Frontal cortex (tissue), 4 donors: ENCODE data around the gene ADAP1. TPM values are rescaled to one million over a fixed set of nuclear protein-coding genes. Genes with fewer than 3 reads are reported as not detected.
A peak's percentile ranks its signal among the peaks of the same experiment; 100 is the strongest.

Source experiments
- DNase-seq, 2 donors: peaks; one replicate each; pipeline ENCODE4 v3.0.0; 2012; ENCODE audit warnings: low spot score in 2 of 2
- FAIRE-seq: peaks from 2 replicates; lab custom pipeline; 2012; peaks lifted over from hg19 to GRCh38; lab: Jason Lieb, UNC
- total RNA-seq: library from RNA; depleted of rRNA; stranded (reverse); fragments of >200 nt; gene quantifications from one replicate; pipeline ENCODE4 v1.2.3, GENCODE V29; 2014
- donor health status: control.
- donor health status: control.
- donor health status: control.

ADAP1 gene
- total RNA-seq, 1 donor from 2014 or later, result 33.8 TPM

DNA sequence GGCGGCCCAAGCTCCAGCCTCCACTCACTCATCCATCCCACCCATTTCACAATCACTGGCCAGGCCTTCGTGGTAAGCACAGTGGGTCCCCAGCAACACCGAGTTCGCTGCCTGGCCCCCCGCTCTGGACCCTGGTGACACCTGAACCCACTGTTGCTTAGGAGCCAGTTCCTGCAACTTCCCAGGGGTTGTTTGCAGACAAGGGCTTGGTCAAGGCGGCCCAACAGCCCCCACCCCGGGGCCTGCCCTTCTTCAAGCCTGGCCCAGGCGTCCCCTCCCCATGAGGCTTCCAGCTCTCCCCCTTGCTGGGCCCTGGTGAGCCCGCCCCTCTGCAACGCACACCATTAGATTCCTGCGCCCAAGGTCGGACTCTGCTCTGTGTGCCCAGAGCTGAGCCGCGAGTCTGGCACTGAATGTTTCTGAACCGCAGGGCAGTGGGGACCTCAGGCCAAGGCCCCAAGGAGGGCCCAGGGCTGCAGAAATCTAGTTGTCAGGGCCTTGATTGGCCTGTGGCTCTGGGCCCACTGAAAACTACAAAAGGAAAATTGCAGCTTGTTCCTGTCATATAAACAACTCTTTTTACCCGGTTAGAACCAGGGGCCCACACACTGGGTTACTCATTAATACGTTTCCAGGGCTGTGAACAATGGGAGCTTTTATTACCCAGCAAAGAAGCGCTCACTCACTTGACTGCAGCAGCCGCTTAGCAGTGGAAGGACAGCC is 23.0 kb upstream of the ADAP1 start:
- DNase-seq (peak; percentile 67 to 80), FAIRE-seq (no peak)

DNA sequence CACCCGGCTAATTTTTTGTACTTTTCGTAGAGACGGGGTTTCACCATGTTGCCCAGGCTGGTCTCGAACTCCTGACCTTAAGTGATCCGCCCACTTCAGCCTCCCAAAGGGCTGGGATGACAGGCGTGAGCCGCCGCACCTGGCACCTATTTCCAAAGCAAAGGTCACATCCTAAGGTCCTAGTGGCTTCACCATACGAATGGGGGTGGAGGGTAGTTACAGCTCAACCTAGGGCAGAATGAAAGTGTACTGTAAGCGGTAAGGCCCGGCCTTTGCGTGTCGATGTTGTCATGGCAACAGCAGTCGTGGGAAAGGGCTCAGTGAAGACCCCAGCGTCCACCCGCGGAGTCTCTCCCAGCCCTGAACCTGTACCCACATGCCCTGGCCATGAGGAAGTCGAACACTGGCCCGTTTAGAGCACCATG is 22.4 kb upstream of the ADAP1 start:
- no peak for DNase-seq
- no peak for FAIRE-seq

DNA sequence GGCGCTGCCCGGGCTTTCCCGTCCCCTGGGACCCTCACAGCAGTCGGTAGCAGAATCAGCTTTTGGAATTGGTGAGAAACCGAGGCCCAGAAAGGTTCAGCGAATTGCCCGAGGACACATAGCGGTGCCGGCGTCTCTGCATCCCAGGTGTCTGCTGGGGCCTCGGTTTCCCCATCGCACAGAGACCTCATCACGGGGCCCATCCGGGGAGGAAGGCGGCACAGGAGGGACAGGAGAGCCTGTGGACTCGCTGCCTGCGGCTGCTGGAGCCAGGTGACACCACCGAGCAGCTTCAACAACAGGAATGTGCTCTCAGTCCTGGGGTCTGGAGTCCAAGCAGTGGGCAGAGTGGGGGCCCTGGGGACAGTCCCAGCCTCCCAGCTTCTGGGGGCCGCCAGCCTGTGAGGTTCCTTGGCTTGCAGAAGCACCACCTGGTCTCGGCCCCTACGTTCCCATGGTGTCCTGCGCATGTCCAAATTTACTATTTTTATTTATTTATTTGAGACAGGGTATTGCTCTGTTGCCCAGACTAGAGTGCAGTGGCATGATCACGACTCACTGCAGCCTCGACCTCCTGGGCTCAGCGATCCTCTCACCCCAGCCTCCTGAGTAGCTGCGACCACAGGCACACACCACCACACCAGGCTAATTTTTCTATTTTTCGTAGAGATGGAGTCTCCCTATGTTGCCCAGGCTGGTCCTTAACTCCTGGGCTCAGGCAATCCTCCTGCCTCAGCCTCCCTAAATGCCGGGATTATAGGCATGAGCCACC is 21.4 kb upstream of the ADAP1 start:
- DNase-seq, result no peak
- no peak for FAIRE-seq

DNA sequence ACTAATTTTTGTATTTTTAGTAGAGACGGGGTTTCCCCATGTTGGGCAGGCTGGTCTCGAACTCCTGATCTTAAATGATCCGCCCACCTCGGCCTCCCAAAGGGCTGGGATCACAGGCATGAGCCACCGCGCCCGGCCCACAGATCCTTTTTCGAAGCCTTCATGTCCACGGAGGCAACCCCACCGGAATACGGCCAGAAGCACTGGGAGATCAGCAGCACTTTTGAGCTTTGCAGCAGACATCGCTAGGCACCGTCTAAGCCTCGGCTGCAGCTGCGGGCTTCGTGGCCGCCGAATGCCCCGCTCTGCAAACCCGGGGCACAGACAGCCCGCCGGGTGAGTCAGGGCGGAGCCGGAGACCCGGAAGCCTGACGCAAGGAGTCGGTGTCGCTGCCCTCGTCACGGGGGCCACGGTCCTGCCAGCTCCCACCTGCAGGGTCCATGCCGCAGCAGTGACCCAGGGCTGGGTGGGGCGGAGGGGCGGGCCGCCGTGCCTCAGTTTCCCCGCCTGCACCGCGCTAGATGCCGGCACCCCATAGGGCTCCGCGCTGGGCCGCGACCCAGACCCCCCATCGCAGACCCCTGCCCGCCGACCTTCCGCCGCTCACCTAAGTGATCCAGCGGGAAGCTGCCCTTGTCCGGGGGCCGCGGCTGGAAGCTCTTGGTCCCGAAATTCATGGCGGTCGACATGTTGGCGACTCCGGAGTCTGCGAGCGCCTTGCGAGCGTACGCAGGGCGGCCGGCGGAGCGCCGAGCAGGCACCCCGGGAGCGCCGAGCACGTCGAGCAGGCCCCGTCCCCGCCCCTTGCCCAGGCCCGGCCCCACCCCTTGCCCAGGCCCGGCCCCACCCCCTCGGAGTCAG is 20.6 kb upstream of the ADAP1 start, which contains the start of gene COX19:
TSS of gene COX19 (minus strand) at position 730 of the 862 bp plus-strand sequence. CDS start at position 690, 40 bp downstream.
- FAIRE-seq, result no peak

DNA sequence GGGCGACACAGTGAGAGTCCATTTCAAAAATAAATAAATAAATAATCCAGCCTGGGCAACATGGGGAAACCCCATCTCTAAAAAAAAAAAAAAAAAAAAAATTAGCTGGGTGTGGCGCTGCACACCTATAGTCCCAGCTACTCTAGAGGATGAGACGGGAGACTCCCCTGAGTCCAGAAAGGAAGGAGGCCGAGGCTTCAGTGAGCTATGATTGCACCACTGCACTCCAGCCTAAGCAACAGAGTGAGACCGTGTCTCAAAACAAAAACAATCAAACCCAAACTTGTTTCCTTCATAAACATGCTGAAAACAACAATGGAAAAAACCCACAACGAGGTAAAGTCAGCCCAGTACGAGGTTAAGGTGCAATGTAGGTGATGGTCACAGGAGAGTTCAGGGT is 19.7 kb upstream of the ADAP1 start:
- DNase-seq (no peak), FAIRE-seq (no peak)

More for the DNA sequence above, 20.6 kb upstream of the ADAP1 start, which contains the start of gene COX19:
- DNase-seq, result peak; percentile 94

DNA sequence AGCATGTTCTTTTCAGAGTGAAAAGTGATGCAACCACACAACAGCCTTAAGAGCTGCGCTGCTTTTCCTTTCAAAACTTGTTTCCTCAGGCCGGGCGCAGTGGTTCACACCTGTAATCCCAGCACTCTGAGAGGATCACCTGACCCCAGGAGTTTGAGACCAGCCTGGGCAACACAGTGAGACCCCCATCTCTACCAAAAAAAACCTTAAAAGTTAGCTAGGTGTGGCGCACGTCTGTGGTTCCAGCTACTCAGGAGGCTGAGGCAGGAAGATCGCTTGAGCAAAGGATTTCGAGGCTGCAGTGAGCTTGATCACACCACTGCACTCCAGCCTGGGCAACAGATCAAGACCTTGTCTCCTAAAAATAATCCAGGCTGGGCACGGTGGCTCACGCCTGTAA is 18.8 kb upstream of the ADAP1 start:
- DNase-seq, result no peak
- FAIRE-seq, result no peak

DNA sequence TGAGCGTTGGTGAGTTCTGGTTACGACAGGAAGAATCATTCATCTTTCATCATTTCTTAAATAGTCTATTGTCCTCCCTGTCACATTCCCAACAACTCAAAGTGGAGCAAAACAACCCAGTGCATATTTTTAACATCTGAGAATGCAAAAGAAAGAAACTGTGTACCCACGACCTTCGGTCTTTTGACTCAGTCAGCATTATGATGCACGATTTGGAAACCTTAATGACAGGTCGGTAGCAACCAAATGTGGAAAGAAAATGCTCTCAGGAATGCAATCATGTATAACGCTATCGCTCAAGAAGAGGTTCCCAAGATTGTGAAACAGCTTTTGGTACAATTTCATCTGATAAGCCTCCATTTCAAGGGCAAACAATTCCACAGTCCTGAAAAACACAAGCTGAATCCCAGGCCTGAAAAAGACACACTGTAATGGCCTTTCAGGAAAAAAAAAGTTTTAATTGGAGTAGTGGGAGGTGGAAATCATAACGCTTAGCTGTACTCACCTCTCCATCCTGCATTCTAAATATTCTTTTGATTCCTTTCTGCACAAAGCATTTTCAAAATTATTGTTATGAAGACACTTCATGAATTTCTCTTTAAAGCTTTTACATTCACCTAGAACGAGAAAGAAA is 18.3 kb upstream of the ADAP1 start:
- FAIRE-seq, result no peak

DNA sequence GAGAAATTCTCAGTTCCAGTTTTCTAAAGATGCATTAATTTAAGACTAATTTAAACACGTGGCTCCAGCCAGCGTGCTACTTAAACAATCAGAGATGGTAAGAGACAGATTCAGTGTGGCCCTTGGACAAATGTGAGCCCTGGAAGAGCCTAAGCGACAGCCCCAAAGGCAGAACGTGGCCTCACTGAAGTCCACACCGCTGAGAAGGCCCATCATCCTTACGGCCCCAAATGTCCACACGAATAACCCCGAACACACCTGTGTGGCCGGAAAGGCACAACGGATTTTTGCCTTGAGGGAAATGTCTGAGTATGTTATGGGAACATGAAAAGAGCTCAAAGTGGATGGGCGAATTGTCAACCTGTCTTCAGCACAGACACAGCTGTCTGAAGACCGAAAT is 17.6 kb upstream of the ADAP1 start:
- FAIRE-seq, result no peak
- DNase-seq, result no peak

More for the DNA sequence above, 18.3 kb upstream of the ADAP1 start:
- no peak for DNase-seq

DNA sequence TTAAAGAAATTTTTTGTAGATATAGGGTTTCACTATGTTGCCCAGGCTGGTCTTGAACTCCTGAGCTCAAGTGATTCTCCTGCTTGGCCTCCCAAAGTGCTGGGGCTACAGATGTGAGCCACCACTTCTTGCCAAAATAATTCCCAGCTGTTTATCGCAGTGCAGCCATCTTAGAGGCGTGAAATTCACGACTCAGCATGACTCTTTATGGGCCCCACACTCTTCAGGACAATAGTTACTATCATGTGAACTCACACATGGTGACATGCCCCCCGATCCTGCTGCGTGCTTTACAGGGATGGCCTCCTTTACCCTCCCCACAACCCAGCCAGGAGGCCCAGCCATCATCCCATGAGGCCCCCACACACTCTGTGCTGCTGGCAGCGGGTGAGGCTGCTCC is 16.3 kb upstream of the ADAP1 start:
- no peak for DNase-seq
- no peak for FAIRE-seq

DNA sequence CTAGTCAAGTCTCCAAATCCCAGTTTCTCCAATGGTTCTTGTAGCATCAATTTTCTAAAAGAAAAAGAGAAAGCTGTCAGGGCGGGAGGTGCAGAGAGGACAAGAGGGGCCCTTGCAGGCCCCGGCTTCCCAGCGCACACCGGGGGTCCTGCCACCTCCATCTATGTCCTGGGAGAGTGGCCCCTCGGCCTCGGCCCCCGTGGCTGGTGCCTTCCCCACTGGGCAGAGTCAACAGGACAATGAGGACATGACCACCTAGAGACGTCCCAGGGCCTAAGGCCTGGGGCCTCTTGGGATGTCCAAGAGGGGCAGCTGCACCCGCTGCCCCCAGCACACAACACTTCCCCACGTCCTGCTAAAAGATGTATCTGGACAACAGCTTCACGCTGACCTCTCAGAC is 14.9 kb upstream of the ADAP1 start:
- no peak for DNase-seq
- FAIRE-seq, result no peak

DNA sequence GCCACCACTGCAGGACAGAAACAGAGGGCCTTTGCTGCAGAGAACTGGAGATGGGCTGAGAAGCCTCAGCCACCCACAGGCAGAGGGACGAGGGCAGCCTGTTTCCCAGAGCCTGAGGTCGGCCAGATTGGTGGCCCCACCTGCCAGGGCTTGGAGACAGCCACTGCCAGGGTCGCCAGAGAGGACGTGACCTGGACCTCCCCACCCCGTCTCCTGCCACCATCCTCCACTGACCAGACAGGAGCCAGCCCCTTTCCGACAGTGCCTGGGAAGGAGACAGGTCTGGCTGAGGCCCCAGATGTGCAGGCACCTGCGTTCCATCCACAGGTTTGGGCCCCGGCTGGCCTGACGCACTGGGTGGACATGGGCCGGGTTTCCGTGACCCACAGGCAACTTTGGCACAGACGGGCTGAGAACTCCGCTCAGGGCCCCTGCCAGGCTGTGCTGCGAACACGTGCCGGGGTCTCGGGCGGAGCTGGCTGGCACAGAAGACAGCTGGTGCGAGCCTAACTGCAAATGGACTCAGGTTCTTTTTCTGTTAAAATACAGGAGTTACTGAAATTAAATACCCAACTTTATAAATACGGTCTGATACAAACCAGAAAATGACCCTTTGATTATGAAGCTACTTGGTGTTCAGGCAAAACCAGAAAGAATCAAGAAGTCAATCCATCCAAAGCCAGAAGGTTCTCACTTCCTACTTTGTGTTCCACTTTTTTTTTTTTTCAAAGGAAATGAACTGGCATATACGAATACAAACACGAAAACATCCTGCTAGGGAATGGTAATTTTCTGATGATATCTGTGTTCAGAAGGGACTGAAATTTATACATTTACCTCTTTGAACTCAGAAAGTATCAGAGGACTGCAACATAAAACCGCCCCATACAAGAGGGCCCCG is 14.0 kb upstream of the ADAP1 start:
- DNase-seq (no peak), FAIRE-seq (no peak)

DNA sequence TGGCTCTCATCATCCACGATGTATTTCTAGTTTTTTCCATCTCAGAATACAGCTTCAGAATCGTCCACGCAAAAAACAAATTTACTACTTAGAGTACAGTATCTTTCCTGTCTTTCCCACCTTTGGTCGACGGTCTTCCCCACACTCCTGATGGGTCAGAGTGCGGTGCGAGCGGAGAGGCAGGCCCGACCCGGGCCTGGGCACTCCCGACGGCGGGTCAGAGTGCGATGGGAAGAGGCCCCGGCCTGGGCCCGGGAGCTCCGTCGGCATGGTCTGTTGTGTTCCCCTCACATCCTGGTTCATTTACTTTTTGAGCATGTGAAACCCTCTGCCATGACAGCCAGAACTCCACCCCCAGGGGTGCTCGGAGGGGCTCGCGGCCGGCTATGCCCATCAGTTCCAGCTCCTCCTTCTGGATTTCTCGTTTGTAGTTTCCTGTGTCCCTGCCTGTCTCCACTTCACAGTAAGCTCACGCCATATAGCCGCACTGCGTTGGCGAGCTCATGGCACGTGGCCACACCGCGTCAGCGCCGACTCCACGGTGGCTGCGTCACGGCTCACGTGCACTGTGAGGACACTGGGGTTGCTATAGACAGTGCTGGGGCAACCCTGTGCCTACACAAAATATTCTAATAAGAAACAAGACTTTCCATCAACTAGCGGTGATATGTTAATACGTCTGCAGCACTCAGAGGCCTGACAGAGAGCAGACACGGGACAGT is 13.0 kb upstream of the ADAP1 start:
- FAIRE-seq (no peak), DNase-seq (no peak)

DNA sequence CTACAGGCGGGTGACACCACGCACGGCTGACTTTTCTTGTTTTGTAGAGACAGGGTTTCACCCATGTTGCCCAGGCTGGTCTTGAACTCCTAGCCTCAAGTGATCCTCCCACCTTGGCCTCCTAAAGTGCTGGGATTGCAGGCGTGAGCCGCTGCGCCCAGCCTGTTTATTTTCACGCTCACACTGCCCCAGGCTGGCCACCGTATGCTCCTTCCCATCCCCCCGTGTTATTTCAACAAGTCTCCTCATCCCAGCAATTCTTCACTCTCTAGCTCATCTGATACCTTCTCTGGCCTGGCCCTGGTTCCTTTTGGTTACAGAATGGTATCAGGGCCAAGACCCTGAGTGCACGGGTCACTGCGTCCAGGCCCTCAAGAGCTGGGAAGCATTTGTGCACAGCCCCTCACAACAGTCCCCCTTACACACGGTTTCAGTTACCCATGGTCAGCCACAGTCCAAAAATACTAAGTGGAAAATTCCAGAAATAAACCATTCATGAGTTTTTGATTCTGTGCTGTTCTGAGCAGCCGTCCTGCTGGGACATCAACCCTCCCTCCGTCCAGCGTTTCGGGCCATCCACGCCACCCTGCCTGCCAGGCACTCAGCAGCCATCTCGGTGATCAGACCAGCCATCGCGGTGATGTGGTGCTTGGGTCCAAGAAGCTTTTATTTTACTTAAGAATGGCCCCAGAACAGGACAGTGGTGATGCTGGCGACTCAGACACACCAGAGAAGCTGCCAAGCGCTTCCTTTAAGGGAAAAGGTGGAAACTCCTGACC is 12.0 kb upstream of the ADAP1 start:
- no peak for FAIRE-seq
- no peak for DNase-seq

DNA sequence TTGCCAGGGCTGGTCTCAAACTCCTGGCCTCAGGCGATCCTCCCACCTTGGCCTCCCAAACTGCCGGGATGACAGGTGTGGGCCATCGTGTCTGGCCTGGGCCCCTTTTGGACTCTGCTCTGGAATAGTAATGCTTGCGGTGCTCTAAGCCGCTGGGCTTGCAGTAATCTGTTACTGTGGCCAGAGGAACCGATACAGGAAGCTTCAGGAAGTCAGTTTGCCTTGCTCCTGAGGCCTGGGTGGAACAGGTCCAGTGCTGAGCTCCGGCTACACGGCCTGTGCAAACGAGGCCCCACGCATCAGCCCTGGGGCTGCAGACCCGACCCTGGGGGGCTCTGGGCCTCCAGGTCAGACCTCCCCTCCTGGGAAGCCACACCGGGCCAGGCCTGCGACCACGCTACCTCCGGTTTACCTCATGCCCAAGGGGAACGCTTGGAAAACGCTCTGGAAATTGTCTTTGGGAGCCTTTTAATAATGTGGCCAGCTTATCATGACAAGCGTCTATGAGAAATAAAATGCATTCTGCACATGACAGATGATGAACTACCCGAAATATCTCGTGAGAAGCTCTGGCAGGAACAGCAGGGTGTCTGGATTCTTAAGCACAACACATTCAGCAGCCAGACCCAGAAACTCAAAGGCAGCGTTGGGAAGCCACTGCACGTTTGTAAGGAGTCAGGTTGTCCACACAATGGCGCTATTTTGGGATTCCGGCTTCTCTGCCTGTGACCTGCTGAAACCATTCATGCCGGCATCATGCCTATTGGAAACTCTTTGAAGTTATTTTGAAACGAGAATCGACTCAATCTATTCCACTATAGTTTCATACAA is 10.1 kb upstream of the ADAP1 start:
- DNase-seq (peak in 1 of 2 donors; percentile 76), FAIRE-seq (no peak)

DNA sequence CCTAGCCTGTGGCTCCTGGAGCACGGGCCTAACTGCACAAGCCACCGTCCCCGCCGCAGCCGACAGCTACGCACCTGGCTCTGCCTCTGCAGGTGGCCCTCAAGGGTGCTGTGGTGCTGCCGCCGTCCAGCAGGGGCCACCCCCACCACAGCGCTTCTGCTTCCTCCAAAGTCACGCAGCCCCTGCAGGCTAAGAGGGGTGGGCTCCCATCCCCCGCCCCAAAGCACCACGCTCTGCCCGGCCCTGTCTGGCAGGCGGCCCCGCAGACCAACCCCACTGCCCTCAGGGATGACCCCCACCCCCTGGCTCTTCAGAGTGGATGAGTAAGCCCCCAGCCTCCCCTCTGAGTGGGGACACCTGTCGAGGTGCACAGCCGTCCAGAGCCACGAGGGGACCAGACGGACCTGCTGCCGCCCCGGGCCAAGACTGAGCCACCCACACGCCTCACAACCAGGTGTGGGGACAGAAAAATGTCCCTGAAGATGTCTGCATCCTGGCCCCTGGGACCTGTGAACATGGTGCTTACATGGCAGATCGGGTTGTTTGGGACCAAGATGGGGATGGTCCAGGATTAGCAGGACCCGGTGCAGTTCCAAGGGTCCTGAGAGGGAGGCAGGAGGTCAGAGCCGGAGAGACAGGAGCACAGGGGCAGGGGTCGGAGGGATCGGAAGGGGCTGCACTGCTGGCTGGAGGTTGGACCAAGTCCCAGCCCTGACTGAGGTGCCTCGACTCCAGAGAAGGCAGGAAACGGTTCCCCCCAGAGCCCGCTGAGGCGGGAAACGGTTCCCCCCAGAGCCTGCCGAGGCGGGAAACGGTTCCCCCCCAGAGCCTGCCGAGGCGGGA is 9.0 kb upstream of the ADAP1 start:
- no peak for FAIRE-seq
- DNase-seq, result no peak
